HepG2 (cell line): ENCODE data around the gene ADCYAP1R1. TPM values are rescaled to one million over a fixed set of nuclear protein-coding genes. Genes with fewer than 3 reads are reported as not detected.

Experiments used
- ATF7 ChIP-seq, 2 experiments: fragments of 450-650 bp in 1 of 2; sonication (generic) in 1 of 2; formaldehyde crosslinking in 1 of 2; IDR thresholded peaks; 2 replicates each; pipeline versions ENCODE4 v1.4.0 to v1.6.1; 2016 to 2020; ENCODE audit warnings: antibody characterized with exemption in 1 of 2, mild to moderate bottlenecking in 1 of 2, missing genetic modification reagents in 1 of 2
- EHMT2 ChIP-seq: fragments of 200-600 bp; sonication (generic); IDR thresholded peaks from 2 replicates; pipeline ENCODE4 v1.7.0; 2017; ENCODE audit warnings: antibody characterized with exemption, low read depth, low read length, borderline replicate concordance
- ERF ChIP-seq: IDR thresholded peaks from 2 replicates; pipeline ENCODE4 v1.6.1; 2018; ENCODE audit warnings: missing biosample characterization, missing genetic modification reagents
- ESRRA ChIP-seq: sonication (generic); formaldehyde crosslinking; IDR thresholded peaks from 2 replicates; pipeline ENCODE4 v1.5.1; 2020; ENCODE audit warnings: mild to moderate bottlenecking, low read depth, missing genetic modification reagents
- FOXM1 ChIP-seq: sonication (generic); formaldehyde crosslinking; IDR thresholded peaks from 2 replicates; pipeline ENCODE4 v1.5.0; 2020; ENCODE audit warnings: missing genetic modification reagents
- FOXO1 ChIP-seq: sonication (generic); formaldehyde crosslinking; IDR thresholded peaks from 2 replicates; pipeline ENCODE4 v1.4.0; 2020; ENCODE audit warnings: missing genetic modification reagents
- HHEX ChIP-seq: IDR thresholded peaks from 2 replicates; pipeline ENCODE4 v1.6.1; 2016; ENCODE audit warnings: control low read depth
- KLF16 ChIP-seq, 2 experiments: sonication (generic) in 1 of 2; formaldehyde crosslinking in 1 of 2; IDR thresholded peaks; 2 replicates each; pipeline versions ENCODE4 v1.6.1 to v1.8.0; 2016 to 2023; ENCODE audit warnings: missing genetic modification reagents in 2 of 2, missing compliant biosample characterization in 1 of 2
- MIXL1 ChIP-seq: IDR thresholded peaks from 2 replicates; pipeline ENCODE4 v1.6.1; 2016
- MTERF4 ChIP-seq: sonication (generic); formaldehyde crosslinking; IDR thresholded peaks from 2 replicates; pipeline ENCODE4 v1.8.0; 2023; ENCODE audit warnings: mild to moderate bottlenecking, missing genetic modification reagents
- NR2F6 ChIP-seq, 2 experiments: IDR thresholded peaks; 2 replicates each; pipeline ENCODE4 v1.6.1; 2016; ENCODE audit warnings: antibody characterized with exemption in 1 of 2, mild to moderate bottlenecking in 1 of 2
- PPARG ChIP-seq: conservative IDR thresholded peaks from 2 replicates; pipeline ENCODE4 v1.6.1; 2016; ENCODE audit warnings: missing biosample characterization, missing genetic modification reagents
- SALL1 ChIP-seq: sonication (generic); formaldehyde crosslinking; IDR thresholded peaks from 2 replicates; pipeline ENCODE4 v1.8.0; 2022; ENCODE audit warnings: mild to moderate bottlenecking, missing genetic modification reagents
- SIX4 ChIP-seq: sonication (generic); formaldehyde crosslinking; IDR thresholded peaks from 2 replicates; pipeline ENCODE4 v1.4.0; 2020; ENCODE audit warnings: missing genetic modification reagents
- SMC3 ChIP-seq: IDR thresholded peaks from 2 replicates; pipeline ENCODE4 v1.6.1; 2011; ENCODE audit warnings: low read length, improper control_type of control experiment
- STAT5B ChIP-seq: sonication (generic); formaldehyde crosslinking; IDR thresholded peaks from 2 replicates; pipeline ENCODE4 v1.4.0; 2020; ENCODE audit warnings: missing genetic modification reagents
- TFE3 ChIP-seq: IDR thresholded peaks from 2 replicates; pipeline ENCODE4 v1.6.1; 2016
- ZNF331 ChIP-seq: sonication (generic); formaldehyde crosslinking; IDR thresholded peaks from 2 replicates; pipeline ENCODE4 v1.4.0; 2020; ENCODE audit warnings: missing genetic modification reagents
- ZNF430 ChIP-seq: sonication (generic); formaldehyde crosslinking; IDR thresholded peaks from 2 replicates; pipeline ENCODE4 v1.9.0; 2021; ENCODE audit warnings: mild to moderate bottlenecking, missing genetic modification reagents
- ZNF607 ChIP-seq: sonication (generic); formaldehyde crosslinking; IDR thresholded peaks from 2 replicates; pipeline ENCODE4 v1.5.1; 2020; ENCODE audit warnings: missing genetic modification reagents, mild to moderate bottlenecking, borderline replicate concordance
- polyA plus RNA-seq, 8 experiments: library from polyadenylated mRNA; depleted of rRNA in 3 of 8; stranded (reverse) in 7 of 8; unstranded in 1 of 8; fragments of >200 nt; fragmentation: Illumina TruSeq in 4 of 8; extraction: Trizol in 4 of 8; gene quantifications; 2 replicates each; pipeline versions ENCODE4 v1.2.1 to v1.2.3, GENCODE V29; 2011 to 2016; ENCODE audit warnings: low read depth in 4 of 8, missing spikeins in 1 of 8, mixed read lengths in 1 of 8; ENCODE audit not compliant: insufficient read depth in 1 of 8
- total RNA-seq, 5 experiments: library from RNA; depleted of rRNA; stranded (reverse); fragments of >200 nt; fragmentation: Illumina TruSeq; extraction: Trizol; gene quantifications; 2 replicates each; pipeline ENCODE4 v1.2.3, GENCODE V29; 2016; ENCODE audit warnings: low read depth in 1 of 5
- TF ChIP-seq, protein P1 (sequence below): sonication (generic); formaldehyde crosslinking; IDR thresholded peaks from 2 replicates; pipeline ENCODE4 v1.5.0; 2020; ENCODE audit warnings: mild to moderate bottlenecking, missing genetic modification reagents
- TF ChIP-seq, protein P2 (sequence below), 2 experiments: IDR thresholded peaks; 2 replicates each; pipeline ENCODE4 v1.6.1; 2011 to 2012; ENCODE audit warnings: low read length in 2 of 2, borderline replicate concordance in 1 of 2, low read depth in 1 of 2, mild to moderate bottlenecking in 1 of 2, moderate library complexity in 1 of 2

The ADCYAP1R1 gene
- total and polyA plus RNA-seq, 2 of the 13 experiments (the other 11 are each of a cell fraction or from before 2014, with no cell fraction given) = not detected

DNA sequence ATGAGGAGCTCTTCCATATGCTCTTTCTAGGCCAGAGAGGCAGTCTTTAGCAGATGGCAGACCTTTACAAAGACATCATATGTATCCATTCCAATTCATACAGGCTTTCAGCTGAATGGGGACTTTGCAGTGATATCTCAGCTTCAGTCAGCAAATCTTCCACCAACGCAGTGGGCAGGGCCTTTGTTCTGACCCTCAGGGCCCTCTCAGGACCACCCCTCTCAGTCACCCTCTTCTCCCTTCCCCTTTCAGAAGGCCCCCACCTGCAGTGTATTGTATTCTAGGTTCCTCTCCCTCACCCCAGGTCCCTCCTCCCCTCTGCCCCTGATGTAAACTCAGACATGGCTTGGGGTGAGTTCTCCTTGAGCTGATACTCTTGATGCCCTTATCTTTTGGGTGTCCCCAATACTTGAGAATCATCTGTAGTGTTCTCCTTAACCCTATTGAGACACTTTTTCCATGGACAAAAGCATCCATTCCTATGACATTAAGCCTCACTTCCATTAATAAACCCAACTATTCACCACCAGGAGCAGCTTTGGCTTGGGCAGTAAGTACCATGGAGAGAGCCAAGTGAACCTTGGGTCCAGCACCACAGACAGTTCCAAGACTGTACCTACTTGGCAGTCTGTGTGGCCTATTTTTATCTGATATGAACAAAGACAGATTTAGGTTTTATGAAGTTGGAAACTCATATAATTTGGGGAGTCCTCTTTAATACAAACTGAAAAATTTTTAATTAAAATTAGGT, 62.7 kb downstream of the ADCYAP1R1 start (continued):
- TF ChIP-seq MTERF4 (0 out of 2 replicates have a peak, but pooled peaks have one; percentile 42), EHMT2 (peak; percentile 95), MIXL1 (CRISPR knock-in tag) (peak; percentile 83), ATF7 (IDR thresholded peaks at IDR 0.05) (no peak), ATF7 (CRISPR knock-in tag; IDR thresholded peaks at IDR 0.05) (no peak), ZNF331 (CRISPR knock-in tag) (peak; percentile 74), PPARG (CRISPR knock-in tag) (0 out of 2 replicates have a peak, but pooled peaks have one; percentile 42), STAT5B (CRISPR knock-in tag) (peak; percentile 97), HHEX (CRISPR knock-in tag) (no peak), ERF (CRISPR knock-in tag) (0 out of 2 replicates have a peak, but pooled peaks have one; percentile 55), FOXO1 (CRISPR knock-in tag) (0 out of 2 replicates have a peak, but pooled peaks have one; percentile 19), FOXM1 (CRISPR knock-in tag) (peak; percentile 44; the same call in 1 of the 2 replicates), KLF16 (CRISPR knock-in tag; IDR thresholded peaks at IDR 0.05) (peak in 1 of 2 experiments; percentile 60; a peak in 1 of 4 replicates), ESRRA (CRISPR knock-in tag) (no peak), ZNF607 (peak; percentile 58; the same call in 1 of the 2 replicates), ZNF430 (0 out of 2 replicates have a peak, but pooled peaks have one; percentile 25), SALL1 (CRISPR knock-in tag) (peak; percentile 58; the same call in 1 of the 2 replicates), SMC3 (no peak), SIX4 (CRISPR knock-in tag) (0 out of 2 replicates have a peak, but pooled peaks have one; percentile 56), NR2F6 (IDR thresholded peaks at IDR 0.05) (no peak), NR2F6 (CRISPR knock-in tag; IDR thresholded peaks at IDR 0.05) (0 out of 2 replicates have a peak, but pooled peaks have one; percentile 13), TFE3 (CRISPR knock-in tag) (peak; percentile 85)
- TF ChIP-seq, protein P1, sequence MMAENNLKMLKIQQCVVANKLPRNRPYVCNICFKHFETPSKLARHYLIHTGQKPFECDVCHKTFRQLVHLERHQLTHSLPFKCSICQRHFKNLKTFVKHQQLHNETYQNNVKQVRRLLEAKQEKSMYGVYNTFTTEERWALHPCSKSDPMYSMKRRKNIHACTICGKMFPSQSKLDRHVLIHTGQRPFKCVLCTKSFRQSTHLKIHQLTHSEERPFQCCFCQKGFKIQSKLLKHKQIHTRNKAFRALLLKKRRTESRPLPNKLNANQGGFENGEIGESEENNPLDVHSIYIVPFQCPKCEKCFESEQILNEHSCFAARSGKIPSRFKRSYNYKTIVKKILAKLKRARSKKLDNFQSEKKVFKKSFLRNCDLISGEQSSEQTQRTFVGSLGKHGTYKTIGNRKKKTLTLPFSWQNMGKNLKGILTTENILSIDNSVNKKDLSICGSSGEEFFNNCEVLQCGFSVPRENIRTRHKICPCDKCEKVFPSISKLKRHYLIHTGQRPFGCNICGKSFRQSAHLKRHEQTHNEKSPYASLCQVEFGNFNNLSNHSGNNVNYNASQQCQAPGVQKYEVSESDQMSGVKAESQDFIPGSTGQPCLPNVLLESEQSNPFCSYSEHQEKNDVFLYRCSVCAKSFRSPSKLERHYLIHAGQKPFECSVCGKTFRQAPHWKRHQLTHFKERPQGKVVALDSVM (CRISPR knock-in tag) = no peak
- TF ChIP-seq, protein P2, sequence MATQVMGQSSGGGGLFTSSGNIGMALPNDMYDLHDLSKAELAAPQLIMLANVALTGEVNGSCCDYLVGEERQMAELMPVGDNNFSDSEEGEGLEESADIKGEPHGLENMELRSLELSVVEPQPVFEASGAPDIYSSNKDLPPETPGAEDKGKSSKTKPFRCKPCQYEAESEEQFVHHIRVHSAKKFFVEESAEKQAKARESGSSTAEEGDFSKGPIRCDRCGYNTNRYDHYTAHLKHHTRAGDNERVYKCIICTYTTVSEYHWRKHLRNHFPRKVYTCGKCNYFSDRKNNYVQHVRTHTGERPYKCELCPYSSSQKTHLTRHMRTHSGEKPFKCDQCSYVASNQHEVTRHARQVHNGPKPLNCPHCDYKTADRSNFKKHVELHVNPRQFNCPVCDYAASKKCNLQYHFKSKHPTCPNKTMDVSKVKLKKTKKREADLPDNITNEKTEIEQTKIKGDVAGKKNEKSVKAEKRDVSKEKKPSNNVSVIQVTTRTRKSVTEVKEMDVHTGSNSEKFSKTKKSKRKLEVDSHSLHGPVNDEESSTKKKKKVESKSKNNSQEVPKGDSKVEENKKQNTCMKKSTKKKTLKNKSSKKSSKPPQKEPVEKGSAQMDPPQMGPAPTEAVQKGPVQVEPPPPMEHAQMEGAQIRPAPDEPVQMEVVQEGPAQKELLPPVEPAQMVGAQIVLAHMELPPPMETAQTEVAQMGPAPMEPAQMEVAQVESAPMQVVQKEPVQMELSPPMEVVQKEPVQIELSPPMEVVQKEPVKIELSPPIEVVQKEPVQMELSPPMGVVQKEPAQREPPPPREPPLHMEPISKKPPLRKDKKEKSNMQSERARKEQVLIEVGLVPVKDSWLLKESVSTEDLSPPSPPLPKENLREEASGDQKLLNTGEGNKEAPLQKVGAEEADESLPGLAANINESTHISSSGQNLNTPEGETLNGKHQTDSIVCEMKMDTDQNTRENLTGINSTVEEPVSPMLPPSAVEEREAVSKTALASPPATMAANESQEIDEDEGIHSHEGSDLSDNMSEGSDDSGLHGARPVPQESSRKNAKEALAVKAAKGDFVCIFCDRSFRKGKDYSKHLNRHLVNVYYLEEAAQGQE (IDR thresholded peaks at IDR 0.05; ENCODE audit: borderline replicate concordance in 1 of 2, low read depth in 1 of 2, low read length in 2 of 2) = peak; percentile 78 to 98
